NCI-H526 (cell line): ENCODE data around the gene PPP1R12C.
"Not testable (repeated sequence)": the region's sequence is repeated elsewhere in the genome, so short reads cannot be mapped to it uniquely, and the experiment has no call there.

Experiments used
- DNase-seq, 2 experiments: peaks; one replicate each; lab custom pipeline; 2025; lab: John Stamatoyannopoulos, UW

The PPP1R12C gene

DNA sequence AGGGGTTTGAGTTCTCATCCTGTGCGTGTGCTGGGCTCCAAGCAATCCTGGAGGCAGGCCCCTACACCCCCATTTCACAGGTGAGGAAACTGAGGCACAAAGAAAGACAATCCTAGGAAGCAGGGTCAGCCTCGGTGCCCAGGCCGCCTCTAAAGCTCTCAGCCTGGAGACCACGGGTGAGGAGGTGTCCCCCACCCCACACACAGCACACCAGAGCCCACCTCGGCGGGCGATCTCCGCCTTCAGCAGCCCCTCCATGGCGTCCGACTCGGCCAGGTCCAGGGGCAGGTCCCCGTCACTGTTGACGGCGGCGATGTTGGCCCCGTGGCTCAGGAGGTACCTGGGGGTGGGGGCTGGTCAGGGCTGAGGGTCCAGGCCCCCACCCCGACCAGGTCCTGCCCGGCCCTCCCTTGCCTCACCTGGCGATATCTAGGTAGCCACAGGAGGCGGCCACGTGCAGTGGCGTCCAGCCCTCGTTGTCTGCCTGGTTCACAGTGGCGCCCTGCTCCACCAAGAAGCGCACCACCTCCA, 5.1 kb downstream of the PPP1R12C start:
- no peak for DNase-seq

DNA sequence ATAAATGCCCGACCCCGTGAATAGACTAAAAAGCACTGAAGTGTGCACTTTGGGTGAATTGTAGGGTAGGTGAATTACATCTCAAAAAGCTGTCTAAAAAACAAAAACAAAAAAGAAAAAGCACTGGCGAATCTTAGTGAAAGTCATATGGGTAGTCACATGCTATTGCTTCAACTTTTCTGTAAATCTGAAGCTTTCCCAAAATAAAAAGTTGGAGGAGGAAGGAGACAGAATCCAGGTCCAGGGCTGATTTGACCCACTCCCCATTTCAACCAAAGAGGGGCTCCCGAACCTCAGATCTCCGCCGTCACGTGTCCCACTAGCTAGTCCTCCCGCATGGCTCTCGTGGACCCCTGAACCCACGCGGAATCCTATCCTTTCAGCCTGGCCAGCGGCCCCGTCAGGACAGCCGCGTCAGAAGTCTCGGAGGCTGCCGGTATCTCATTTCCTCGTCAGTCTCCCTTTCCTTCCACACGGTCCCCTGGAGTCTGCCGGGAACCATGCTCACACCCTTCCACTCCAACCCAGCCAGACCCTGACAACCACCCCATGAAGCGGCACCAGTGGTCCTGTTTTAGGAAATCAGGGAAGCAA, 6.1 kb downstream of the PPP1R12C start:
- no peak for DNase-seq

DNA sequence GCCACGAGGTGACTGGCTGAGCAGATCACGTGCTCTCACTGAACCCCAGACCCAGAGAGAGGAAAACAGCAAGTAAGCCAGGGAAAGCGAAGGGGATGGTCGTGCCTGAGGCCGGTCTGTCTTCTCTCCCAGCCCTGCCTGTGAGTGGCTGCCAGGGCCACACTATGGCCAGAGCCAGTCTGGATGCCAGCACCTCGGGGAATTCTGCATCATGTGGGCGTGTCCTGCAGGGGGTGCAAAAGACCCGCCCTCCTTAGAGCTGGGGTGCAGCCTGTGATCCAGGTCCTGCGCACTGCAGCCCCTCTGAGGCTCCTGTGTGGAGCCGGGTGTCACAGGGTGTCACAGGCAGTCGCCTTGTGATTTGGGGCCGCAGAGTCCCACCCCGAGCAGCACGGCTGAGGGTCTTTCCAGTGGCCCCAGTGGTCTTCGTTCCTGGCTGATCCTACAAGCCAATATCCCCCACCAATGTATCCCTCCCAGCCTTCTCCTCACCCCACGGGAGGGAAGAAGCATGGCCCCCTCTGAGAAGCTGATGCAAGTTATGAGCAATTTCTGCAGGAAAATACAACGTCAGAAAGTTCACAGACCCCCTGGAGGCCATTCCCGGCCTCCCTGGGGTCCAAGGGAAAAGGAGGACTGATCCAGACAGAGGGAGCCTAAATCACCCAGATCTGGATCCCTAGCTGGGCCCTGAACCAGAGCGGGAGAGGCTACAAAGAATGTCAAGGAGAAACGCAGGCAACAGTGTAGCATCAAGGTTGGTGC, 7.7 kb downstream of the PPP1R12C start:
- no peak for DNase-seq

DNA sequence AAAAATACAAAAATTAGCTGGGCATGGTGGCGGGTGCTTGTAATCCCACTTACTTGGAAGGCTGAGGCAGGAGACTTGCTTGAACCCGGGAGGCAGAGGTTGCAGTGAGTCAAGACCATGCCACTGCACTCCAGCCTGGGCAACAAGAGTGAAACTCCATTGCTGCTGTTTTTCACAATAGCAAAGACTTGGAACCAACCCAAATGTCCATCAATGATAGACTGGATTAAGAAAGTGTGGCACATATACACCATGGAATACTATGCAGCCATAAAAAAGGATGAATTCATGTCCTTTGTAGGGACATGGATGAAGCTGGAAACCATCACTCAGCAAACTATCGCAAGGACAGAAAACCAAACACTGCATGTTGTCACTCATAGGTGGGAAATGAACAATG, 10.2 kb downstream of the PPP1R12C start:
- DNase-seq = not testable (repeated sequence)

DNA sequence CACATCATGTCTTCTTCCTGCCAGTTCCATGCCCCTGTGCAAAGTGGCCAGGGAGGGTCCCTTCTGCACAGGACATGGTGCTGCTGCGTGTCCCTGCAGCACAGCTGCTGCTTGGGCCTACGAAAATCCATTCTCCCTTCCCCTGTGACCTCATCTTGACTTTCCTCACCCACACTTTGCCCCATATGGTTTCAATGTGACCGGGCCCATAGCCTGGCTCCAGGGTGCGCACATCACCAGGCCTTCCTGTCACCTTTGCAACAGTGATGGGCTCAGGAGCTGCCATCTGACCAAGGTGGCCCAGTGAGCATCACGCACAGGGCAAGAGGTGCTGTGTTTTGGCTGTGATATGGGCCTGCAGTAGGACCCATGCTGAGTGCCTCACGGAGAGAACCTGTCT, 10.8 kb downstream of the PPP1R12C start:
- DNase-seq = no peak

DNA sequence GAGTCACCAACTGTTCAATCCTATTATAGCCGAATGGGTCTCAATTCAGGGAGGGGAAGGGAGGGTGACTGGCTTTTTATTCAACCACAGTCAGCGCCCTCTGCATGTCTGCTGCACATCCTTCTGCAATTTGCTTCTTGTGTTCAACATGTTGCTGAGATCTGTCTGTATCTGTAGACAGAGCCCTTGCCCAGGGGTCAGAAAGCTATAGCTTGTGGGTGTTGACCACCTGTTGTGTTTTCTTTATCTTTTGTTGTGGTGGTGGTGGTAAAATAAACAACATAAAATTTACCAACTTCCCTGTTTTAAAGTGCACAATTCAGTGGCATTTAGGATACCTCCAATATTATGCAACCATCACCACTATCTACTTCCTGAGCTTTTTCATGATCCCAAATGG, 12.2 kb downstream of the PPP1R12C start:
- DNase-seq = no peak

DNA sequence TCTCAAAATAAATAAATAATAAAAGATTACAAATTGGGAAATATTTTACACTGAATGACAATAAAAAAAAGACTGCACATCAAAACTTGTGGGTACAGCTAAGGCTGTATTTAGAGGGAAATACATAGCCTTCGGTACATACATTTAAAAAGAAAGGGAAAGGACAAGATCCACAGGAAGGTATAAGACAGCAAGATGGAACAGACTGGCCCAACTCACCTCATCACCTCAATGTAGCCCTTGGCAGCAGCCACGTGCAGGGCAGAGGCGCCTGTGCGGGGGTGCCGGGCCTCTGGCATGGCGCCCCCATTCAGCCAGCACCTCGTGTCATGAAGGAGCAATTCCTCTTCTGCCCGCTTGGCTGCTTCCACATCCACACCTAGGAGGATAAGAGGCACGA, 14.2 kb downstream of the PPP1R12C start:
- DNase-seq = no peak

DNA sequence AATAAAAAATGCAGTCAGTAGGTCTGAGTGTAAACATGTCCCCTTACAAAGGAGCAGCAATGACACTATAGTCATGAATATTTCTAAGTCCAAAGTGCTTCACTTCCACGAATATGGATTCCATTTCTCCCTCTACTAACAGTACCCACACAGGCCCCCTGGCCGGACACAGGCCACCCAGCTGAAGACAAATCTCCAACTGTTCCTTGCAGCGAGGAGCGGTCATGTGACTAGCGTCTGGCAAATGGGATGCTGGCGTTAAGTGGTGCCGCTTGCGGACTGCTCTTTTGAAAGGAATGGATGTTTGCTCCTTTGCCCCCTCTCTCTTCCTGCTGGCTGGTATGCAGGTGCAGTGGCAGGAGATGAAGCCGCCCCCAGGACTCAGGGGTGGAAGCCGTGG, 16.2 kb downstream of the PPP1R12C start:
- no peak for DNase-seq

DNA sequence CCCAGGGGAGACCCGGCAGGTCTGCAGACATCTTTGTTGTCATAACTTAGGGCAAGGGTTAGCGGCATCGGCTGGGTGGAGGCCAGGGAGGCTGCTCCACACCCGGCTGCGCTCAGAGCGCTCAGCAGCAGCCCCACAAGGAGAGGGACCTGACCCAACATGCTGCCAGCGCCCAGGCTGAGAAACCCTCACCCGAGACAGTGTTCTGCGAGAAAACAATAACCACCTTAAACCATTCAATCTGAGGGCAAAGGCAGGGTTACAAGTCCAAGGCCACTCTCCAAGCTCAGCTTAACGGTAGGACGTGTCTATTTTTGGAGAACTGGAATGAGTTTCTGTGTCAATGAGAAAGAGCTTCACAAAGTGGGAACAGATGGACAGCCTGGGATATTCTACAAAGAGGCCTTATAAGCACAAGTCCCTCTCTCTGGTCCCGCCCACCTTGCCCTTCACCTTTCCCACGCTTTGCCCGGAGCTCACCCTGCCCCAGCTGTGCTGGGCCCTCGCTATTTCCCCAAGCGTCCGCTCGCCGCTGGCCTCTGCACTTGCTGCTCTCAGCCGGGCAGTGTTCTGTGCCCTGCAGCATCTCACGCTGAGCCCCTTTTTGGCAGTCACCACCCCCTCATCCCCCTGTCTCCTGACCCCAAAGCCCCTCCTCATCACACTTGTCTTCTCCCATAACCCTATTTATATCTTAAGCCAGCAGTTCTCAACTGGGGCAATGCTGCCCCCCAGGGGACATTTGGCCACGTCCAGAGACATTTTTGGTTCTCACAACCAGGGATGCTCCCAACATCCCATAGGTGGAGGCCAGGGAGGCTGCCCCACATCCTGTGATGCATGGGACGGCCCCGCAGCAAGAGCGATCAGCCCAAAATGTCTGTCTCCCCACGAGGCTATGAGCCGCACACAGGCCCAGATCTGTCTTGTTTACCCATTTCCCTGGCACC, 17.6 kb downstream of the PPP1R12C start:
- DNase-seq = no peak

DNA sequence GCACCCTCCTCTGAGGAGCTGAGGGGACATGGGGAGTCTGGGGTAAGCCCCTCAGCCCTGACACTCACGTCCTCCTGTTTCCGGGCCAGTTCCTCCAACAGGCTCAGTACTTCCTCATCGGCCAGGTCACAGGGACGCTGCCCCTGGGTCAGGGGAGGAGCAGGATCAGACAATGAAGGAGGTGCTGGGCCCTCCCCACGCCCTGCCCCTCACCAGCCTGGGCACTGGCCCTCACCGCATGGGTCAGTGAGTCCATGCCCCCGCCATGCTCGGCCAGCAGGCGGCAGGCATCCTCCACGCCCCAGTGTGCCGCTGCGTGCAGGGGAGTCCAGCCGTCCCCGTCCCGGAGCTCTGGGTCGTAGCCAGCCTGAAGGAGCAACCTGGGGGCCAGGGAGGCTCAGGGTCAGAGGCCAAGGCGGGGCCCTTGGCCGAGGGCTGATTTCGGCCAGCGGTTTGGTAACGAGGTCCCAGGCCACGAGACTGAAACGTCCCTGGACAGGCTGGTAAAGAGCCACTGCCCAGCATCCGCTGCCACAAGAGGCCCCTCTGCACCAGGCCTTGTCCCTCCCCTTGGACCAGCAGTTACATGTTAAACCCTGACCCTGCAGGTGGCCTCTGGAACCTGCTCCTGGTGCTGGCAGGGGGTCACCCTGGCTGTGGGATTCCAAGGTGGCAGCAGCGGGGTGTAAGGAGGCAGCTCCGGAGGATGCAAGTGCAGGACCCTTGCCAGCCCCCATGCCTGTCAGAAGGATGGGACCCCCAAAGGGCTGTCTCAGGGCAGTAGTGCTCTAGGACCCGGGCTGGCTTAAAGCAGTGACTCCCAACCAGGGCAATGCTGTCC, 18.5 kb downstream of the PPP1R12C start:
- no peak for DNase-seq

DNA sequence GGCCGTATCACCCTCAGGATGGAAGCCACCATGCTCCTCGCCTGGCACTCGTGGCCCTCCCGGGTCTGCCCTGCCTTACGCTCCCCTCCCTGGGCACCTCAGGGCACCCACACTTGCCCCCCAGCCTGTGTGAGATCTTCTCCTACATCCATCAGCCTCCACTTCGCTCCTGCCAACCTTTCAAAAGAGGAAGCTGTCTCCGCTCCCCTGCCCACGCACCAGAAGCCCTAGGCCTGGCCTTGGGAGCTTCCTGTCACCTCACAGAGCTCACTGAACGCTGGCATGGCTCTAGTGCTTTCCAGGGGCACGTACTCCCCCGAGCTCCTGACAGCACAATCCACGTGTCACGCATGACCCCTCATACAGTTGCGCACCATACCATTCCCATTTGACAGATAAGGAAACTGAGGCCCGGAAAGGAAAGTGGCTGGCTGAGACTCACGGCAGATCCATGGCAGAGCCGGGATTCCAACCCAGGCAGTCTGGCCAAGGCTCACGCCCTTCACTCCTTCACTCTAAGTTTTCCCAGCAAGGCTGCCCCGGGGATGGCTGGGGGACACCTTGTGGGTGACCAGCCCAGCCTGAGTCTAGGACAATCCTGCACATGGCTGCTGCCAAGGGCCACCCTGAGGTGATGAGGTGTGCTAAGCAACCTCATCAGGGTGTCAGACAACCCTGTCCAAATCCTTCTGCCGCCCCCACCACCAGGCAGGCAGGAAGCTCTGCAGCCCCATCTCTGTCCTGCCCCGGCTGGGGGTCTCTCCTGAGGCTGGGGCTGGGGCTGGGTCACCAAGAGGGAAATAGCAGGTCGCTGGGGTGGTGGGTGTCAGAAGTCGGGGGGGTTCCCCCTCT, 19.3 kb downstream of the PPP1R12C start:
- DNase-seq = no peak

DNA sequence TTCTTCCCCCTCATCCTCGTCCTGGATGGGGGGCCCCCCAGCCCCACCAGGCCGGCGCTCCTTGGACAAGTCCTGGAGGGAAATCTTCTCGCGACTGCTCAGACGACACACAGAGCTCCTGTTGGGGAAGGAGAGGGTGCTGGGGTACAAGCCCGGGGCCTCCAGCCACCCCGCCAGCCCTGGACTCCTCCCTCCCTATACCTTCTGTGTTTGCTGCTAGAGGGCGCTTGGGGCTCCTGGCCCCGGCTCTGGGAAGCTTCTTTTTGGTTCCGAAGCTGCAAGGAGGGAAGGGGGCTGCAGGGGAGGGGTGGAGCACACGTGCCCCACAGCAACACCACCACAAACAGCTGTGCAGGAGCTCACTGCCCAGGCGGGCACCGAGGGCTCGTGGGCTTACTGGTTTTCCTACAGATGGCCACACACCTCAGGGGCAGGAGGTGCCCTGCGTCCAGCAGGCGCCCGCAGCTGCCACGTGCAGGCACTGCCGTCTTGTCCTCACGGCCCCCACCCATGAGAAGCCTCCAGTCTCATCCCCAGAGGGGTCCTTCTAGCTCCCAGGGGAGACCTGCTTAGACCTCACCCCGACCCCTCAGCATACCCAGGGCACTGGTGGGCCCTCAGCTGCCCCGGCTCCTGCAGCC, 21.3 kb downstream of the PPP1R12C start:
- no peak for DNase-seq

DNA sequence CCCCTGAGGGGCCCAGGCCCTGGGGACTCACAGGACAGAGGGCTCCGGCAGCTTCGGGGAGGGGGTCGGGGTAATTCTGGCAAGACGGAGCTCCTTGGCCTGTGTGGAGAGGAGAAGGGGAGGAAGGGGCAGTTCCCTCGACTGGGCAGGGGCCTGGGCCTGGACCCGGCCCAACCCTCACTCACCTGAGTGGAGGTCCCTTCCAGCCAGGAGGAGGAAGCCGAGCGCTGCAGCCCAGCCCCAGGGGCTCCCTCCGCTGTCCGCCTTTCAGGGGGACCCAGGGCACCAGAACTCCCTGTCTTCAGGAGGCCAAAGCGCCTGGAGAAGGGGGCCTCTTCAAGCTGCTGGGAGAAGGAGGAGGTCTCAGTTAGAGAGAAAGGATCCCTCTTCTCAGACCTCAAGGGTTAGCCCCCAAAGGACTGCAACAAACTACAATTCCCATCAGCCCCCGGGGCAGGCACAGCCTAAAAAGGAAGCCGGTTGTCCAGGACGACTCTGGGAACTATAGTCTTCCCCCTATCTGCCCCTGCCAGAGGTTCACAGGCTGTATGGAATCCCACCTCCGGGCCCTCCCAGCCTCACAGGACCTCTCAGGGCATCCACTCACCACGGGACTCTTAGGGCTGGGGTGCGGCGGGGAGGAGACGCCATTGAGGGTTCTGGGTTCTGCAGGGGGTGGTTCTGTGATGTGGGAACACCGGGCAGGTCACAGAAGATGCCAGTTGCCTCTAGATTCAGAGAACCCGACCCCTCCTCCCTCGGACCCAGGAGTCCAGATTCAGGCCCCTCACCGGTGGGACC, 22.0 kb downstream of the PPP1R12C start:
- DNase-seq = no peak

DNA sequence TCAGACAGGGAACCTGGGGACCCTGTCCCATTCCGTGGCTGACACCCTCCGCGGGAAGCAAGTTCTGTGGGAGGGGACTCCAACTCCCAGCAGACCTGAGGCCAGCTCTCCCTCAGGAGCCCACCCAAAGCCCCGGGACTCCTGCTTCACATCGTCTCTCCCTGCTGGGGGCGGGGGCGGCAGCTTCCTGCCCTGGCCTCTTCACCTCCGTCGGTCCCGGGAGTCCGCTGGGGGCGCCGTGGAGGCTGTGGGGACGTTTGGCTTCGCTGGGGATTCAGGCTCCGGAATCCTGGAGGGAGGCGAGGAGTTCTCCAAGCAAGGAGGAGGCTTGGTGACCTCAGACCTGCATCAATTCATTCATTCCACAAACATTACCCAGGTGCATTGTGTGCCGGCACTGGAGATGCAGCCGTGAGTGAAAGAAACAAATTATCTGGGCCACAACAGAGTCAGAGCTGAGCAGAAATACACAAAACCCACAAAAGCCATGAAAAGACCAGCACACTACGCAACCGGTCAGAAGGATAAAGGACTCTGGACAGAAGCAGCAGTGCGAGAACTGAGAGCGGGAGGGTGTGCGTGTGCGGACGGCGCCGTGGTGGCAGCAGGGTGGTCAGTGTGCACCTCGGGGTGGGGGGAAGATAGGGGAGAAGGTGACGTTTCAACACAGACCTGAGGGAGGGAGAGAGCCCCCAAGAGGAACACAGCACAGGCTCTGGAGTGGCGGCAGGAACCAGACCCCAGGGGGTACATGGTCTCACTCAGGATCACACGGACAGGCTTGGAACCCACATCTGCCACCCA, 22.8 kb downstream of the PPP1R12C start:
- no peak for DNase-seq

DNA sequence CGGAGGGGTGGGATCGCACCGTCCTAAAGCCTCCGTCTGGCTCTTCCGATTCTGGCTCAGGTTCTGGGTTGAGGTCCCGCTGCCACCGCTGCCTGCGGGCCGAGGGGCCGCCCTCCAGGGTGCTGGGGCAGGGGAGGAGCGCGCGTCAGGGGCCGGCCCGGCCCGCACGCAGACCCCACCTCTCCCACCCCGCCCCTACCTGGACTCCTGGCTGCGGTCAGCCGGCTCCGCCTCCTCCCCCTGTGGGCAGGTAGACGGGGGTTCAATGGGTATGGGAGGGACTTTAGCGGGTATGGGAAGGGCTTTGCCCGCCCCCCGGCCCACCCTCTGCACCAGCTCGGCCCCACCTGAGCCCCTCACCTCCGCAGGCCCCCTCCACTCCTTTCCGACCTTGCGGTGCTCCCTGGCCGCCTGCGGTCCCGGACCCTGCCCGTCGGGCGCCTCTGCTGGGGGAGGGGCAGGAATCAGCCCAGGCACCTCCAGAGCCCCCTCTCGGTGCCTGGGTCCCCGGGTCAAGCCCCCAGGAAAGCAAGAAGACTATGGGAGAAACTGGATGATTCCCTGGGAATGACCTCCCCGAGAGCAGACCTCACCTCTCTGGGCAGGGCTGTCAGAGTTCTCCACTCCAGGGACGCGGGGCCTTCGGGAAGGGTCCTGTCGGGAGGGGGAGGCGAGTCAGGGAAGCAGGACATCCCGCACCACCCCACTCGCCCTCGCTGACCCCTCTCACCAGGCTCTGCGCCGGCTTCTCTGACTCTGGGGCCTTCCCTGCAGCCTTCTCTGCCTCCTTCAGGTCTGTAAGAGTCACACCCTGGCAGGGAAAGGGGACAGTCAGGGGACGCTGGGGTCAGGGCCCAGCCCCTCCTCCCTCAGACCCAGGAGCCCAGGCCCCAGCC, 24.8 kb downstream of the PPP1R12C start:
- DNase-seq = no peak

DNA sequence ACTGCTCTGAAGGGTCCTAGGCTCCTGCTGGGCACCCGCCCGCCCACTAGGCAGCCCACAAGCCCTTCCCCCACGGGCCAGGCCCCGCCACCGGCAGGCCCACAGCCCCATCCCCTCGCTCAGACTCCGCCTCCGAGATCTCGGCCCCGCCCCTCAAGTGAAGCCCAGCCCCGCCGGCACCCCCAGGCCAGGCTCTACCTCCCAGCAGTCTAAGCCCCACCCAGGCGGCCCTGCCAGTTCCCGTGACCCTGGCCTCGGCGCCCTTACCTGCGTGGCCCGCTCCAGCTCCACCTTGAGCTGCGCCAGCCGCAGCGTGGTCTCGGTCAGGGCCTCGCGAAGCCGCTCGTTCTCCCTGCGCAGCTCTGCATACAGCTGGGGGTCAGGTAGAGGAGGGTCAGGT, 25.5 kb downstream of the PPP1R12C start:
- no peak for DNase-seq

DNA sequence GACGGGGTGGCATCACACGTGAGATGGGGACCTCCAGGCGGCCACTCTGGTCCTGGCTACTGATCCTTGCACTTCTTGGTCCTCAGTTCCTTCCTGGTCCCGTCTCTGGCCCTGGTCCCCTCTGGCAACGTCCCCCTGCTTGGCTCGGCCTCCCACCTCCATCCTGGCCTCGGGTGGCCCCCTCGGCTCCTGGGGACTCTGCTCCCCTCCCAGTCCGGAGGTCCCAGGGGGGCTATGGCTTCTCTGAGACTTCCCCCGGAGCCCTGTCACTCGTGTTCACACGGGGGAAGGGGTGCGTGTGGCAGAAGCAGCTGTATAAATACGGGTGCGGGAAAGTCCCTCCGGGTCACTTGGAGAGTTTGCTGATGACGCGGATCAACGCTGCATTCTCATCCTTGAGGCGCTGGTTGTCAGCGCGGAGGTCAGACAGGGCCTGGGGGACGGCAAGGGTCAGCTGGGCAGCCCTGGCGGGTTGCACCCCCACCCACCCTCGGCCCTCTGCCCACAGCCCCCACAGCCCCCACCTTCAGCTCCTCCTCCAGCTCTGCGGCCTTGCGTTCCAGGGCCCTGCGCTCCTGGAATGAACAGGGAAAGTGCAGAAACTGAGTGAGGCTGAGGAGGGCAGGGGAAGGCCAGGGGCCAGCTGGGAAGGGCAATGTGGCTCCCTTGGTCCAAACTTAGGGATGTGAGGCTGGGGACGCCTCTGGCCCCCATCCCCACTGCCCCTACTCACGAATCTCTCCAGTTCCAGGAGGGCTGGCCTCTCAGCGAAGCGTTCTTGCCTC, 26.1 kb downstream of the PPP1R12C start:
- DNase-seq = no peak
